Measurements from ENCODE around the gene APC.

DNA sequence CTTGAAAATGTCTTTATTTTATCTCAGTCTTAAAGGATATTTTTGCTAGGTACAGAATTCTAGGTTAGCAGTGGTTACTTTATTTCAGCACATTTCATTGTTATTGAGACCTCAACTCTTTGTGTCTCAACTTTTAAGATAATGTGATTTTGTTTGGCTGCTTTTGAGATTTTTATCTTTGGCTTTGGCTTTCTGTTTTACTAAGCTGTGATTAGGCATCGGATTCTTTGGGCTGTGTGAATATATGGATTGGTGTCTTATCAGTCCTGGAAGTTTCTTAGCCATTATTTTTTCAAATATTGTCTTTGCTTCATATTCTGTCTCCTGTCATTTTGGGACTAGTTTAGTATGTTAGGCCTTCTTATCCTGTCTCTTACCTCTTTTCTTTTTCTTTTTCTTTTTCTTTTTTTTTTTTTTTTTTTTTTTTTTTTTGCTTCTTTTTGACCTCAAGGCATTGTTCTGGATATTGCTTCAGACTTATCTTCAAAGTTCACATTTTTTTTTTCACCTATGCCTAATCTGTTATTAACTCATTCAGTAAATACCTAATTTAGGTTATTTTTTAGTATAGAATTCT lies 20.1 kb upstream of the APC start:
- no peak for TF ChIP-seq POLR2A (IDR thresholded peaks at IDR 0.05; ENCODE audit: low read depth, low read length)
- TF ChIP-seq POLR2AphosphoS5 (IDR thresholded peaks at IDR 0.05; ENCODE audit: low read depth, low read length), result no peak
